Measurements from ENCODE around the gene ART4. TPM values are rescaled to one million over a fixed set of nuclear protein-coding genes. Genes with fewer than 3 reads are reported as not detected.

Gene ART4
- total RNA-seq, 1 donor from 2014 or later = not detected

- intact Hi-C loops (cut with micrococcal nuclease) = no loop called here
- no peaks in the 10 kb centered on the region for H3K27me3 Mint-ChIP-seq (ENCODE audit: insufficient read depth)
- peaks cover 15% of the 10 kb centered on the region for H3K4me1 Mint-ChIP-seq (ENCODE audit: low read depth)
- no peak for DNase-seq (ENCODE audit: low spot score)
- peaks cover 43% of the 10 kb centered on the region for H3K36me3 Mint-ChIP-seq (ENCODE audit: low read depth)
- H3K9me3 Mint-ChIP-seq = no peaks in the 10 kb centered on the region
- no peak overlapping the region for H3K4me3 Mint-ChIP-seq
- H3K27ac Mint-ChIP-seq = no peak overlapping the region
Measured at GRCh38 chr12:14785568-14785967, 57.8 kb downstream of the ART4 start.

GRCh38 chr12:14784471-14784870 is 58.9 kb downstream of the ART4 start:
- Mint-ChIP-seq H3K4me3 (no peak overlapping the region), H3K27ac (no peak overlapping the region), H3K27me3 (ENCODE audit: insufficient read depth) (no peaks in the 10 kb centered on the region), H3K36me3 (ENCODE audit: low read depth) (peaks cover 33% of the 10 kb centered on the region), H3K4me1 (ENCODE audit: low read depth) (peaks cover 23% of the 10 kb centered on the region), H3K9me3 (no peaks in the 10 kb centered on the region)
- DNase-seq (ENCODE audit: low spot score) = no peak
- intact Hi-C loops (cut with micrococcal nuclease) = no loop called here

- intact Hi-C loops (cut with micrococcal nuclease) = no loop called here
- no peak for DNase-seq (ENCODE audit: low spot score)
- H3K4me1 Mint-ChIP-seq (ENCODE audit: low read depth) = peaks cover 24% of the 10 kb centered on the region
- peaks cover 25% of the 10 kb centered on the region for H3K36me3 Mint-ChIP-seq (ENCODE audit: low read depth)
- no peaks in the 10 kb centered on the region for H3K9me3 Mint-ChIP-seq
- H3K4me3 Mint-ChIP-seq = no peak overlapping the region
- H3K27ac Mint-ChIP-seq = no peak overlapping the region
- no peaks in the 10 kb centered on the region for H3K27me3 Mint-ChIP-seq (ENCODE audit: insufficient read depth)
Measured at GRCh38 chr12:14782756-14783155, 60.6 kb downstream of the ART4 start.

GRCh38 chr12:14781563-14781962 is 61.8 kb downstream of the ART4 start:
- DNase-seq (ENCODE audit: low spot score) = no peak
- no peak overlapping the region for H3K27ac Mint-ChIP-seq
- no peaks in the 10 kb centered on the region for H3K9me3 Mint-ChIP-seq
- peaks cover 30% of the 10 kb centered on the region for H3K4me1 Mint-ChIP-seq (ENCODE audit: low read depth)
- H3K27me3 Mint-ChIP-seq (ENCODE audit: insufficient read depth) = no peaks in the 10 kb centered on the region
- intact Hi-C loops (cut with micrococcal nuclease) = no loop called here
- no peak overlapping the region for H3K4me3 Mint-ChIP-seq
- peaks cover 16% of the 10 kb centered on the region for H3K36me3 Mint-ChIP-seq (ENCODE audit: low read depth)

- Mint-ChIP-seq H3K27me3 (ENCODE audit: insufficient read depth) (no peaks in the 10 kb centered on the region), H3K36me3 (ENCODE audit: low read depth) (peaks cover 15% of the 10 kb centered on the region), H3K4me3 (no peak overlapping the region), H3K9me3 (no peaks in the 10 kb centered on the region), H3K27ac (no peak overlapping the region), H3K4me1 (ENCODE audit: low read depth) (peaks cover 37% of the 10 kb centered on the region)
- intact Hi-C loops (cut with micrococcal nuclease) = no loop called here
- no peak for DNase-seq (ENCODE audit: low spot score)
Measured at GRCh38 chr12:14780859-14781258, 62.5 kb downstream of the ART4 start.

GRCh38 chr12:14779834-14780233 is 63.5 kb downstream of the ART4 start:
- Mint-ChIP-seq H3K27me3 (ENCODE audit: insufficient read depth) (no peaks in the 10 kb centered on the region), H3K4me1 (ENCODE audit: low read depth) (peaks cover 46% of the 10 kb centered on the region), H3K36me3 (ENCODE audit: low read depth) (peaks cover 12% of the 10 kb centered on the region), H3K9me3 (no peaks in the 10 kb centered on the region), H3K27ac (no peak overlapping the region), H3K4me3 (no peak overlapping the region)
- intact Hi-C loops (cut with micrococcal nuclease) = loop anchor here (10.0 kb wide), 1 partner anchor 325 kb away; no protein-coding TSS in a partner anchor
- no peak for DNase-seq (ENCODE audit: low spot score)

- Mint-ChIP-seq H3K4me3 (no peak overlapping the region), H3K4me1 (ENCODE audit: low read depth) (peaks cover 49% of the 10 kb centered on the region), H3K36me3 (ENCODE audit: low read depth) (peaks cover 5% of the 10 kb centered on the region), H3K27ac (no peak overlapping the region), H3K9me3 (no peaks in the 10 kb centered on the region), H3K27me3 (ENCODE audit: insufficient read depth) (no peaks in the 10 kb centered on the region)
- intact Hi-C loops (cut with micrococcal nuclease) = loop anchor here (2.0 to 10.0 kb wide), 2 partner anchors 218 to 322 kb away; no protein-coding TSS in a partner anchor
- DNase-seq (ENCODE audit: low spot score) = no peak
Measured at GRCh38 chr12:14777271-14777670, 66.1 kb downstream of the ART4 start.

GRCh38 chr12:14776236-14776961 is 66.9 kb downstream of the ART4 start:
- Mint-ChIP-seq H3K27me3 (ENCODE audit: insufficient read depth) (no peaks in the 10 kb centered on the region), H3K4me3 (peak overlapping the region; percentile 97), H3K27ac (no peak overlapping the region), H3K4me1 (ENCODE audit: low read depth) (peaks cover 56% of the 10 kb centered on the region), H3K36me3 (ENCODE audit: low read depth) (peaks cover 5% of the 10 kb centered on the region), H3K9me3 (no peaks in the 10 kb centered on the region)
- DNase-seq (ENCODE audit: low spot score) = no peak
- intact Hi-C loops (cut with micrococcal nuclease) = loop anchor here (2.0 to 10.0 kb wide), 2 partner anchors 218 to 322 kb away; no protein-coding TSS in a partner anchor

GRCh38 chr12:14775636-14775980 is 67.7 kb downstream of the ART4 start:
- Mint-ChIP-seq H3K36me3 (ENCODE audit: low read depth) (peaks cover 5% of the 10 kb centered on the region), H3K9me3 (no peaks in the 10 kb centered on the region), H3K27me3 (ENCODE audit: insufficient read depth) (no peaks in the 10 kb centered on the region), H3K4me3 (peak overlapping the region; percentile 97), H3K27ac (peak overlapping the region; percentile 98), H3K4me1 (ENCODE audit: low read depth) (peaks cover 59% of the 10 kb centered on the region)
- no peak for DNase-seq (ENCODE audit: low spot score)
- intact Hi-C loops (cut with micrococcal nuclease) = loop anchor here (1.0 to 10.0 kb wide), 2 partner anchors 135 to 321 kb away; no protein-coding TSS in a partner anchor

Other genes starting within 250 kb of the ART4 start
- not detected in 2 replicates for gene GUCY2C, start 146.9 kb downstream of the ART4 start, total RNA-seq
- gene WBP11, start 40.0 kb downstream of the ART4 start, total RNA-seq = 128 and 142 TPM in 2 replicates
- gene C12orf60, start 39.9 kb downstream of the ART4 start, total RNA-seq = 2.1 and 2.2 TPM in 2 replicates
- not detected in 2 replicates for gene SMCO3, start 29.3 kb downstream of the ART4 start, total RNA-seq
- not detected in 2 replicates for gene MGP, start 42.3 kb upstream of the ART4 start, total RNA-seq
- gene ERP27, start 95.0 kb upstream of the ART4 start, total RNA-seq = 2.2 and 2.3 TPM in 2 replicates
- 494 and 511 TPM in 2 replicates for gene ARHGDIB, start 118.1 kb upstream of the ART4 start, total RNA-seq
- not detected in 2 replicates for gene PDE6H, start 129.5 kb upstream of the ART4 start, total RNA-seq